RWPE2 (cell line): Measurements from ENCODE around the gene PYGO2.
"Not testable (repeated sequence)": the region's sequence is repeated elsewhere in the genome, so short reads cannot be mapped to it uniquely, and the experiment has no call there.

Experiments used
- ATAC-seq: fragments of 200-7000 bp; cut with Tn5 transposase; 3 replicates; pipeline ENCODE4 v1.9.1; 2021; ENCODE audit warnings: low read depth
- DNase-seq: peaks from one replicate; pipeline ENCODE4 v3.0.0-alpha.2; 2020; ENCODE audit warnings: low spot score
- H3K27ac ChIP-seq: fragments of 450-650 bp; 2 replicates; pipeline ENCODE4 v1.5.1; 2017; ENCODE audit warnings: mild to moderate bottlenecking; ENCODE audit not compliant: poor library complexity, severe bottlenecking
- H3K27me3 ChIP-seq: fragments of 250-450 bp; sonication (Bioruptor Pico); 2 replicates; pipeline ENCODE4 v1.5.1; 2021; ENCODE audit warnings: mild to moderate bottlenecking, moderate library complexity; ENCODE audit not compliant: insufficient read depth, poor library complexity, severe bottlenecking
- H3K36me3 ChIP-seq: fragments of 250-450 bp; sonication (Bioruptor Pico); 2 replicates; pipeline ENCODE4 v1.5.1; 2020; ENCODE audit warnings: low read depth, mild to moderate bottlenecking, moderate library complexity
- H3K4me1 ChIP-seq: fragments of 250-450 bp; sonication (Bioruptor Pico); 2 replicates; pipeline ENCODE4 v1.5.1; 2021; ENCODE audit warnings: mild to moderate bottlenecking, moderate library complexity; ENCODE audit not compliant: insufficient read depth, poor library complexity, severe bottlenecking
- H3K4me3 ChIP-seq: fragments of 250-450 bp; sonication (Bioruptor Pico); 2 replicates; pipeline ENCODE4 v1.5.1; 2021; ENCODE audit warnings: mild to moderate bottlenecking, moderate library complexity; ENCODE audit not compliant: severe bottlenecking
- H3K9me3 ChIP-seq: fragments of 250-450 bp; sonication (Bioruptor Pico); 2 replicates; pipeline ENCODE4 v1.5.1; 2021; ENCODE audit warnings: mild to moderate bottlenecking, moderate library complexity; ENCODE audit not compliant: severe bottlenecking
- TF ChIP-seq, protein P1 (sequence below): fragments of 450-650 bp; IDR thresholded peaks from one replicate; pipeline ENCODE4 v1.5.1; 2017; ENCODE audit warnings: mild to moderate bottlenecking, moderate library complexity; ENCODE audit not compliant: poor library complexity, severe bottlenecking

PYGO2 gene

DNA sequence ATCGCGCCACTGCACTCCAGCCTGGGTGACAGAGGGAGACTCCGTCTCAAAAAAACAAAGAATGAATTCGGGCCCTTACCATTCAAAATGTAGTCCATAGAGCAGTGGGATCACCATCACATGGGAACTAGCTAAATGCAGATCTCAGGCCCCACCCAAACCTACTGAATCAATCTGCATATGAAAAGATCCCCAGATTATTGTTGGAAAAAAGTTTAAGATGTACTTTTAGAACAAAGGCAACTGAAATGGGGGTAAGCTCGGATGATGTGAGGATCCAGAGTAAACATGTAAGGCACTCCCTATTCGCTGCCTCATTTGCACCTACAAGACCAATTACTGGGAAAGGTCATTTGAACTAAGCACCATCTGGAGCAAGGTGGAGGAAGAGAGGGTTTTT lies 20.8 kb upstream of the PYGO2 start:
- Histone ChIP-seq H3K27me3 (no peaks in the 10 kb centered on the region), H3K4me3 (peak overlapping the region; percentile 75), H3K4me1 (peaks cover 10% of the 10 kb centered on the region), H3K27ac (peak overlapping the region; percentile 67), H3K9me3 (no peaks in the 10 kb centered on the region), H3K36me3 (peaks cover 49% of the 10 kb centered on the region)
- ATAC-seq (no peak), DNase-seq (no peak)
- TF ChIP-seq, protein P1, sequence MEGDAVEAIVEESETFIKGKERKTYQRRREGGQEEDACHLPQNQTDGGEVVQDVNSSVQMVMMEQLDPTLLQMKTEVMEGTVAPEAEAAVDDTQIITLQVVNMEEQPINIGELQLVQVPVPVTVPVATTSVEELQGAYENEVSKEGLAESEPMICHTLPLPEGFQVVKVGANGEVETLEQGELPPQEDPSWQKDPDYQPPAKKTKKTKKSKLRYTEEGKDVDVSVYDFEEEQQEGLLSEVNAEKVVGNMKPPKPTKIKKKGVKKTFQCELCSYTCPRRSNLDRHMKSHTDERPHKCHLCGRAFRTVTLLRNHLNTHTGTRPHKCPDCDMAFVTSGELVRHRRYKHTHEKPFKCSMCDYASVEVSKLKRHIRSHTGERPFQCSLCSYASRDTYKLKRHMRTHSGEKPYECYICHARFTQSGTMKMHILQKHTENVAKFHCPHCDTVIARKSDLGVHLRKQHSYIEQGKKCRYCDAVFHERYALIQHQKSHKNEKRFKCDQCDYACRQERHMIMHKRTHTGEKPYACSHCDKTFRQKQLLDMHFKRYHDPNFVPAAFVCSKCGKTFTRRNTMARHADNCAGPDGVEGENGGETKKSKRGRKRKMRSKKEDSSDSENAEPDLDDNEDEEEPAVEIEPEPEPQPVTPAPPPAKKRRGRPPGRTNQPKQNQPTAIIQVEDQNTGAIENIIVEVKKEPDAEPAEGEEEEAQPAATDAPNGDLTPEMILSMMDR, result no peak

DNA sequence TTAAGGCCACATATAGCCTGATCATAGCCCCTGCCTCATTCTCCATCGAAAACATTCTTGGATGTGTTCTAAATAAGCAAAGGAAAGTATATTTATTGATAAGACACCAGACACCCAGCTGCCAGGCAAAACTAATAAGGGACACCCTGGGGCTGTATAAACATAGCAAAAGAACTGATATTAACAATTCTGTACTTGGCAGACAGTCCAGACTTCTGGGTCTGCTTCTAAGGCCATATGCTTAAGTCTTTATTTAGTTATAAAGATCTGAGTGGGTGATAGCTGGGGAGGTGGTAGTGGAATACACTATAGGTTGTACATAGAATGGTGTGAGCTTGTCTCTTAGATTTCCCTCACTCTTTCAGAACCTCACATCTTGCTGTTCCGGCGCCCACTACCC lies 16.8 kb upstream of the PYGO2 start:
- DNase-seq (no peak), ATAC-seq (no peak)
- peaks cover 43% of the 10 kb centered on the region for H3K36me3 ChIP-seq

DNA sequence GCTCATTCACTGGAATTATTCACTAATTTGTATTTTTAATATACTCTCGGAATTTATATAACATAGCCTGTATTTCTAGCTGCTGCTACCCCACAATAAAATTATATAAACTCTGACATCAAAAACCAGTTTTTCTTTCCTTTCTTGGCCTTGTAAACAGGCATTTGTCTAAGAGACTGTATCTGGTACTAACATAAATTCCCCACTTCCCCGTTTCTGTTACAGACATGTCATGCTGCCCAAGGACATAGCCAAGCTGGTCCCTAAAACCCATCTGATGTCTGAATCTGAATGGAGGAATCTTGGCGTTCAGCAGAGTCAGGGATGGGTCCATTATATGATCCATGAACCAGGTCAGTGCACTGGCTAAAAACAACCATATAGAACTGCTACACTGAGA lies 16.2 kb upstream of the PYGO2 start:
- Histone ChIP-seq H3K27ac (peak overlapping the region; percentile 99), H3K36me3 (peaks cover 43% of the 10 kb centered on the region), H3K4me1 (peaks cover 10% of the 10 kb centered on the region)
- H3K4me3 ChIP-seq, H3K9me3 ChIP-seq, DNase-seq, H3K27me3 ChIP-seq, ATAC-seq: not testable (repeated sequence)

More for the DNA sequence above, 16.8 kb upstream of the PYGO2 start:
- no peak overlapping the region for H3K4me3 ChIP-seq
- H3K9me3 ChIP-seq, result no peaks in the 10 kb centered on the region
- TF ChIP-seq, protein P1, result no peak
- H3K27ac ChIP-seq, result no peak overlapping the region
- peaks cover 6% of the 10 kb centered on the region for H3K4me1 ChIP-seq
- H3K27me3 ChIP-seq, result no peaks in the 10 kb centered on the region

DNA sequence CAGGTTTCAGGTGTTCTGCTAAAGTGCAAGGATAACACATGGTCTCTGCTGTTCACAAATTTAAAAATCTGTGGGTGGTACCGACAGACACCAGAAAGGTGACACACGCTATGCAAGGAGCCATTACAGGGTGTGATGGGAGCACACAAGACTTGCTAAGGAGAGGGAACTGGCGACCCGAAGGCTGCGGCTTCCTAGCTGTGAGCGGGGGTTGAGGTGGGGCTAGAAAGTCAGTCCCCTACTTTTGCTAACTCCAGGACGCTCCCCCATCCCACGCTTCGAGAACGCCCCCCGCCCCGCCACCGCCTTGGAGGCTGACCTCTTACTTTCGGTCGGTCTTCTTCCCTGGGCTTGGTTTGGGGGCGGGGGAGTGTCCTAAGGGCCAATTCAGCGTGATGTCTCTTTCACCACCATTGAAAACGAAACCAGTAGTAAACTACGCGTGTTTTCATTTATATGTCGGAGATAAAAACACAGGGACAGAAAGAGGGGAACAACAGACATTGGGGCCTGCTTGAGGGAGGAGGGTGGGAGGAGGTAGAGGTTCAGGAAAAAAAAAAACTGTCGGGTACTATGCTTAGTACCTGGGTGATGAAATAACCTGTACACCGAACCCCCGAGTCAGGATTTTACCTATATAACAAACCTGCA lies 14.0 kb upstream of the PYGO2 start:
- Histone ChIP-seq H3K36me3 (peaks cover 43% of the 10 kb centered on the region), H3K9me3 (no peaks in the 10 kb centered on the region), H3K27me3 (no peaks in the 10 kb centered on the region), H3K4me1 (peaks cover 17% of the 10 kb centered on the region), H3K27ac (peak overlapping the region; percentile 99), H3K4me3 (peak overlapping the region; percentile 53)
- ATAC-seq, result no peak
- DNase-seq, result no peak
- TF ChIP-seq, protein P1, result no peak

DNA sequence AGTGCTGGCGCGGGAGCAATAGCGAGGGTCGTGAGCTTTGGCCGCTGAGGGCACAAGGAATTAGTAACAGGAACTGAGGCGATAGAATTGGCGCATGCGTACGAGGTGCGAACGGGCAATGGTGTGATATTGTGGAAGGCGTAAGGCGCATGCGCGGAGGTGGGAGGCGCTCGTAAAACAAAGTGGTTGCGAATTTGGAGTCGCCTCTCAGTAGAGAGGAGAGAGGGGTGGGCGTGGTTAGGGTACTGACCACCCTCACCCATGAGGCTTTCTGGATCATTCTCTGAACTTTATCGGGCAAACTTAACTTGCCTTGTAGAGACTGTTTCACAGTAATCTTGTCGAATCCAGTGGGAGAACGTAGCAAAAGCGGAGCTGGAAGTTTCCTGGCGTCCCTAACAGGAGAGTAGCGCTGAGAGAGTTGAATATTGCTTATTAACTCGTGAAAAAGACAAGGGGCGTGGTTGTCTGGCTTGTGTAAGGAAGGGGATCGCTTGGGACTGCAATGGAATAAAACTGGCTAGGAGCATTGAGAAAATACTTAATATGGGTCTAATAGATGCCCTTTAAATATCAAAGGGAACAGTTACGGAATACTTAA lies 13.3 kb upstream of the PYGO2 start:
- H3K27me3 ChIP-seq, result no peaks in the 10 kb centered on the region
- TF ChIP-seq, protein P1, result no peak
- H3K4me1 ChIP-seq, result peaks cover 17% of the 10 kb centered on the region
- peak; percentile 13; the same call in 2 of the 3 replicates for ATAC-seq
- peak; percentile 94 for DNase-seq
- peak overlapping the region; percentile 99 for H3K27ac ChIP-seq
- peaks cover 37% of the 10 kb centered on the region for H3K36me3 ChIP-seq
- peak overlapping the region; percentile 53 for H3K4me3 ChIP-seq
- no peaks in the 10 kb centered on the region for H3K9me3 ChIP-seq
